HG03558 (cell line): ENCODE measurements around the gene RAB6D.
"Not testable (repeated sequence)": the region's sequence is repeated elsewhere in the genome, so short reads cannot be mapped to it uniquely, and the experiment has no call there.

Source experiments
- ATAC-seq: cut with Tn5 transposase; IDR thresholded peaks from one replicate; pipeline ENCODE4 v1.9.1; 2021; ENCODE audit warnings: moderate number of reproducible peaks; ENCODE audit not compliant: unreplicated experiment; ENCODE audit errors: extremely low read depth

RAB6D gene

DNA sequence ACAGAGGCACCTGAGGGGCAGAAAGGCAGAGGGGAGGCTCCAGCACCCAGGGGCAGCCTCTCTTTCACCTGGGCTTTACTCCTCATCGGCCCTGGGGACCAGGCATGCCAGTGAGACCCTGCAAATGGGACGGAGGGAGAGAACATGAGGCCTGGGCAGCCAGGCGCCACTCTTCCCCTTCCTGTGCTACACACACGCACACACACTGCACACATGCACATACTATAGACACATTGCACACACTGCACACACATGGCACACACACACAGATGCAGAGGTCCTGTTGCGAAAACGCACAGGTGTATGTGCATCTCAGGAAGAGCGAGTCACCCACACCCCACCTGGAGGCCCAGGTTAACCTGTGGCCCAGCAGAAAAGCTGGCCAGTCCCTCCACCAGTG lies 3.4 kb upstream of the RAB6D start:
- ATAC-seq = no peak

GRCh38 chr2:131366643-131367042 lies 2.7 kb upstream of the RAB6D start:
- ATAC-seq = no peak

- ATAC-seq = no peak
These were observed 1.5 kb upstream of the RAB6D start for GRCh38 chr2:131365452-131365851.

DNA sequence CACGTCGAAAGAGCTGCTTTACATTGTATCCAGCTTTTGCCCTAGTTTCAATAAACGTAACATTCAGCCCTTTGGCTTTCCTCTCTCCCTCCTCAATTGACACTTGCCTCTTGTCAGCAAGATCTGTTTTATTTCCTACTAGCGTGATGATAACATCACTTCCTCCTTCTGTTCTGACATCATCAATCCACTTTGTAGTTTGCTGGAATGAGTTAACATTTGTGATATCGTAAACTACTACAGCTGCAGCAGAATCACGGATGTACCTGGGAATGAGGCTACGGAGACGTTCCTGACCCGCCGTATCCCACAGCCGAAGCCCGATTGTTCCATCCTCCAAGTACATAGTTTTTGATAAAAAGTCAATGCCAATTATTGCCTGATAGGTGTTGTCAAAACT lies 755 bp downstream of the RAB6D start:
- not testable (repeated sequence) for ATAC-seq

GRCh38 chr2:131361773-131362172 lies 2.2 kb downstream of the RAB6D start:
- ATAC-seq = not testable (repeated sequence)

- ATAC-seq = not testable (repeated sequence)
These were observed 10.7 kb downstream of the RAB6D start for GRCh38 chr2:131353167-131353697.

GRCh38 chr2:131349021-131349420 lies 14.9 kb downstream of the RAB6D start:
- ATAC-seq = no peak

- not testable (repeated sequence) for ATAC-seq
These were observed 16.9 kb downstream of the RAB6D start for GRCh38 chr2:131347035-131347434.

GRCh38 chr2:131339307-131339706 lies 24.7 kb downstream of the RAB6D start:
- ATAC-seq = not testable (repeated sequence)

DNA sequence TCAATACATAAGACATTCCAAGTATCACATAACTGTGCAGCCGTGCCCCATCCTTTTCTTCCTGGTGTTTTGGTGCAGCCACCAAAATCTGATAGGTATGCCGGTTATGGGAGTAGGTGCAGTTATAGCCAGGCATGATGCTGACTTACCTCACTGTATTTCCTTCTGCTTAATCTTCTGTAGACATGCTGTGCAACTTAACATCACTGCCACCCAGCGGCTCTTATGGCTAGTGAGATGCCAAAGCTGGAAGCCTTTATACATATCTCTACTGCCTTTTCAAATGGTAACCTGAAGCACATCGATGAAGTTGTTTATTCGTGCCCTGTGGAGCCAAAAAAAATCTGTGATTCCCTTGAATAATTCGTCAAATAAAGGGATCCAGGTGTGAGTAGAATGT lies 28.6 kb downstream of the RAB6D start:
- ATAC-seq = not testable (repeated sequence)

DNA sequence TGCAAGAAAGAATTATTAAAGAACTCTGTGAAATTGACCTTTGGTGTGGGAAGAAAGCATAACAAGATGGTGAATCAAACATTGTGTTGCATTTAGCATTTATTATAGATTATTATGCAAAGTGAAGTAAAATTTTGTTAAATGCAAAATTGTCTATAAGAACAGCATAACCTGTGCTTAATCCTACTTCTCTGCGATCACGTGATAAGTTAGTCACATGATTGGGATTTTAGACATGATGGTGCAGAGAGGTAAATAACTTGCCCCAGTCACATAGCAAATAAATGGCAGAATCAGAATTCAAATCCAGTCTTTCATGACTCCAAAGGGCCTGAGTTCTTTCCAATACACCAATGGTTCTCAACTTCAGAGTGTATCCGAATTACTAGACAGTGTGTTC lies 31.3 kb downstream of the RAB6D start:
- not testable (repeated sequence) for ATAC-seq

GRCh38 chr2:131331000-131331399 lies 33.0 kb downstream of the RAB6D start:
- ATAC-seq = not testable (repeated sequence)

- no peak for ATAC-seq
These were observed 41.8 kb downstream of the RAB6D start for GRCh38 chr2:131322209-131322608.

DNA sequence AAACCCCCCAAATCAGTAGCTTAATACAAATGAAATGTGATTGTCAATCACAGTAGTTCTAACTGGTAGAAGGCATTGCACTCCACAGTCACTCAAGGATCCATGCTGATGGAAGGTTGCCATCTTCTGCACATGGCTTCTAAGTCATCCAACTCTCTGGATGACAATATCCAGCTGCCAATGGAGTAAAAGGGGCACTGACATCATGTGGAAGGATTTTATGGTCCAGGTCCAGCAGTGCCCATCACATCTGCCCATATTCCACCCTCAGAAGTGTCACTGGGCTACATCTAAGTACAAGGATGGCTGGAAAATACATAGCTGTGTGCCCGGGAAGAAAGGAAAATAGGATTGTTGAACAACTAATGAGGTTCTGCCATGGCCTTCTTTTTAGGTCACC lies 42.6 kb downstream of the RAB6D start:
- ATAC-seq = not testable (repeated sequence)

- ATAC-seq = not testable (repeated sequence)
These were observed 53.0 kb downstream of the RAB6D start for GRCh38 chr2:131311001-131311400.
